HL-60 (cell line): ENCODE data around the gene CD93.

Experiments used
- GABPA ChIP-seq: IDR thresholded peaks from 2 replicates; pipeline ENCODE4 v1.6.1; 2012; ENCODE audit warnings: low read depth
- POLR2AphosphoS5 ChIP-seq: IDR thresholded peaks from 2 replicates; pipeline ENCODE4 v1.6.1; 2012; ENCODE audit warnings: low read depth
- SPI1 ChIP-seq: IDR thresholded peaks from 2 replicates; pipeline ENCODE4 v1.6.1; 2012; ENCODE audit warnings: low read depth, mild to moderate bottlenecking, borderline replicate concordance
- TF ChIP-seq, protein P1 (sequence below): IDR thresholded peaks from one replicate; pipeline ENCODE4 v1.5.1; 2011; ENCODE audit warnings: low read length, control low read depth, inconsistent platforms; ENCODE audit not compliant: insufficient read depth
- TF ChIP-seq, protein P2 (sequence below): IDR thresholded peaks from 2 replicates; pipeline ENCODE4 v1.6.1; 2012; ENCODE audit warnings: low read depth; ENCODE audit not compliant: insufficient replicate concordance

GRCh38 chr20:23068283-23068682, 17.8 kb downstream of the CD93 start:
- TF ChIP-seq POLR2AphosphoS5 (no peak), SPI1 (no peak), GABPA (no peak)
- TF ChIP-seq, protein P1, sequence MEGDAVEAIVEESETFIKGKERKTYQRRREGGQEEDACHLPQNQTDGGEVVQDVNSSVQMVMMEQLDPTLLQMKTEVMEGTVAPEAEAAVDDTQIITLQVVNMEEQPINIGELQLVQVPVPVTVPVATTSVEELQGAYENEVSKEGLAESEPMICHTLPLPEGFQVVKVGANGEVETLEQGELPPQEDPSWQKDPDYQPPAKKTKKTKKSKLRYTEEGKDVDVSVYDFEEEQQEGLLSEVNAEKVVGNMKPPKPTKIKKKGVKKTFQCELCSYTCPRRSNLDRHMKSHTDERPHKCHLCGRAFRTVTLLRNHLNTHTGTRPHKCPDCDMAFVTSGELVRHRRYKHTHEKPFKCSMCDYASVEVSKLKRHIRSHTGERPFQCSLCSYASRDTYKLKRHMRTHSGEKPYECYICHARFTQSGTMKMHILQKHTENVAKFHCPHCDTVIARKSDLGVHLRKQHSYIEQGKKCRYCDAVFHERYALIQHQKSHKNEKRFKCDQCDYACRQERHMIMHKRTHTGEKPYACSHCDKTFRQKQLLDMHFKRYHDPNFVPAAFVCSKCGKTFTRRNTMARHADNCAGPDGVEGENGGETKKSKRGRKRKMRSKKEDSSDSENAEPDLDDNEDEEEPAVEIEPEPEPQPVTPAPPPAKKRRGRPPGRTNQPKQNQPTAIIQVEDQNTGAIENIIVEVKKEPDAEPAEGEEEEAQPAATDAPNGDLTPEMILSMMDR = no peak
- TF ChIP-seq, protein P2, sequence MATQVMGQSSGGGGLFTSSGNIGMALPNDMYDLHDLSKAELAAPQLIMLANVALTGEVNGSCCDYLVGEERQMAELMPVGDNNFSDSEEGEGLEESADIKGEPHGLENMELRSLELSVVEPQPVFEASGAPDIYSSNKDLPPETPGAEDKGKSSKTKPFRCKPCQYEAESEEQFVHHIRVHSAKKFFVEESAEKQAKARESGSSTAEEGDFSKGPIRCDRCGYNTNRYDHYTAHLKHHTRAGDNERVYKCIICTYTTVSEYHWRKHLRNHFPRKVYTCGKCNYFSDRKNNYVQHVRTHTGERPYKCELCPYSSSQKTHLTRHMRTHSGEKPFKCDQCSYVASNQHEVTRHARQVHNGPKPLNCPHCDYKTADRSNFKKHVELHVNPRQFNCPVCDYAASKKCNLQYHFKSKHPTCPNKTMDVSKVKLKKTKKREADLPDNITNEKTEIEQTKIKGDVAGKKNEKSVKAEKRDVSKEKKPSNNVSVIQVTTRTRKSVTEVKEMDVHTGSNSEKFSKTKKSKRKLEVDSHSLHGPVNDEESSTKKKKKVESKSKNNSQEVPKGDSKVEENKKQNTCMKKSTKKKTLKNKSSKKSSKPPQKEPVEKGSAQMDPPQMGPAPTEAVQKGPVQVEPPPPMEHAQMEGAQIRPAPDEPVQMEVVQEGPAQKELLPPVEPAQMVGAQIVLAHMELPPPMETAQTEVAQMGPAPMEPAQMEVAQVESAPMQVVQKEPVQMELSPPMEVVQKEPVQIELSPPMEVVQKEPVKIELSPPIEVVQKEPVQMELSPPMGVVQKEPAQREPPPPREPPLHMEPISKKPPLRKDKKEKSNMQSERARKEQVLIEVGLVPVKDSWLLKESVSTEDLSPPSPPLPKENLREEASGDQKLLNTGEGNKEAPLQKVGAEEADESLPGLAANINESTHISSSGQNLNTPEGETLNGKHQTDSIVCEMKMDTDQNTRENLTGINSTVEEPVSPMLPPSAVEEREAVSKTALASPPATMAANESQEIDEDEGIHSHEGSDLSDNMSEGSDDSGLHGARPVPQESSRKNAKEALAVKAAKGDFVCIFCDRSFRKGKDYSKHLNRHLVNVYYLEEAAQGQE = no peak
